OCI-LY7 (cell line): Measurements from ENCODE around the gene MUC20. TPM values are rescaled to one million over a fixed set of nuclear protein-coding genes. Genes with fewer than 3 reads are reported as not detected.
A peak's percentile ranks its signal among the peaks of the same experiment; 100 is the strongest.
"Not testable (repeated sequence)": the region's sequence is repeated elsewhere in the genome, so short reads cannot be mapped to it uniquely, and the experiment has no call there.

Experiments
- BruUV-seq: library from RNA; stranded (reverse); fragments of 400-500 nt; replicated peaks from 2 replicates; lab custom pipeline; 2021; lab: Mats Ljungman, UMichigan
- CTCF ChIA-PET: fragments of 300-600 bp; sonication (Branson Sonifier 250); formaldehyde crosslinking; loops from one replicate; lab custom pipeline; 2022; ENCODE audit warnings: antibody characterized with exemption; ENCODE audit not compliant: unreplicated experiment; lab: Charles Lee
- POLR2A ChIA-PET: fragments of 300-600 bp; sonication (Branson Sonifier 250); formaldehyde crosslinking; loops from one replicate; lab custom pipeline; 2022; ENCODE audit warnings: antibody characterized with exemption; lab: Charles Lee
- DNase-seq: peaks from one replicate; pipeline ENCODE4 v3.0.0-alpha.2; 2015; ENCODE audit warnings: low spot score
- H2AFZ ChIP-seq: fragments of 200-600 bp; sonication (generic), shearing (Covaris generic); 2 replicates; pipeline ENCODE4 v1.6.1; 2014; ENCODE audit warnings: mild to moderate bottlenecking, antibody characterized with exemption, low read length, moderate library complexity
- H3K27ac ChIP-seq: fragments of 200-600 bp; sonication (generic); 2 replicates; pipeline ENCODE4 v1.5.1; 2014; ENCODE audit warnings: mixed run types, low read depth, mild to moderate bottlenecking, moderate library complexity, low read length, inconsistent platforms; ENCODE audit not compliant: poor library complexity, severe bottlenecking
- H3K36me3 ChIP-seq: fragments of 200-600 bp; sonication (generic); 2 replicates; pipeline ENCODE4 v1.6.1; 2014; ENCODE audit warnings: mild to moderate bottlenecking, antibody characterized with exemption, low read length, moderate library complexity, mixed read lengths; ENCODE audit not compliant: insufficient read depth
- H3K4me1 ChIP-seq: fragments of 200-600 bp; sonication (generic); 2 replicates; pipeline ENCODE4 v1.5.1; 2014; ENCODE audit warnings: mild to moderate bottlenecking, low read length; ENCODE audit not compliant: insufficient read depth, poor library complexity, severe bottlenecking
- H3K4me2 ChIP-seq: fragments of 200-600 bp; sonication (generic); 2 replicates; pipeline ENCODE4 v1.6.1; 2014; ENCODE audit warnings: mild to moderate bottlenecking, low read length
- H3K4me3 ChIP-seq: fragments of 200-600 bp; sonication (generic); 2 replicates; pipeline ENCODE4 v1.5.1; 2014; ENCODE audit warnings: mild to moderate bottlenecking, low read depth, low read length; ENCODE audit not compliant: poor library complexity, severe bottlenecking
- H3K79me2 ChIP-seq: fragments of 200-600 bp; sonication (generic); 2 replicates; pipeline ENCODE4 v1.6.1; 2016; ENCODE audit warnings: low read depth, mild to moderate bottlenecking, low read length, moderate library complexity, mixed read lengths; ENCODE audit not compliant: insufficient read depth
- H3K9me2 ChIP-seq: fragments of 200-600 bp; sonication (generic); 2 replicates; pipeline ENCODE4 v1.6.1; 2016; ENCODE audit warnings: mild to moderate bottlenecking, low read length, mixed read lengths; ENCODE audit not compliant: insufficient read depth
- H3K9me3 ChIP-seq: fragments of 200-600 bp; sonication (generic); 2 replicates; pipeline ENCODE4 v1.6.1; 2014; ENCODE audit warnings: mild to moderate bottlenecking, mixed run types, low read length, mixed read lengths
- H4K20me1 ChIP-seq: fragments of 200-600 bp; sonication (generic); 2 replicates; pipeline ENCODE4 v1.6.1; 2014; ENCODE audit warnings: mild to moderate bottlenecking, antibody characterized with exemption, low read length, moderate library complexity, mixed read lengths; ENCODE audit not compliant: insufficient read depth
- intact Hi-C: fragments of 100-400 bp; cut with micrococcal nuclease; formaldehyde crosslinking; loops from one replicate; pipeline ENCODE4 v1.10.0; 2022; ENCODE audit not compliant: unreplicated experiment
- total RNA-seq, 2 experiments: library from RNA; depleted of rRNA in 1 of 2; stranded (reverse); fragments of >200 nt in 1 of 2; shearing (Covaris generic) in 1 of 2; gene quantifications; 2 replicates each; pipeline ENCODE4 v1.2.3, GENCODE V29; 2014 to 2022

MUC20 gene
- total RNA-seq, 2 experiments from 2014 or later = 0.40 to 1.1 TPM

DNA sequence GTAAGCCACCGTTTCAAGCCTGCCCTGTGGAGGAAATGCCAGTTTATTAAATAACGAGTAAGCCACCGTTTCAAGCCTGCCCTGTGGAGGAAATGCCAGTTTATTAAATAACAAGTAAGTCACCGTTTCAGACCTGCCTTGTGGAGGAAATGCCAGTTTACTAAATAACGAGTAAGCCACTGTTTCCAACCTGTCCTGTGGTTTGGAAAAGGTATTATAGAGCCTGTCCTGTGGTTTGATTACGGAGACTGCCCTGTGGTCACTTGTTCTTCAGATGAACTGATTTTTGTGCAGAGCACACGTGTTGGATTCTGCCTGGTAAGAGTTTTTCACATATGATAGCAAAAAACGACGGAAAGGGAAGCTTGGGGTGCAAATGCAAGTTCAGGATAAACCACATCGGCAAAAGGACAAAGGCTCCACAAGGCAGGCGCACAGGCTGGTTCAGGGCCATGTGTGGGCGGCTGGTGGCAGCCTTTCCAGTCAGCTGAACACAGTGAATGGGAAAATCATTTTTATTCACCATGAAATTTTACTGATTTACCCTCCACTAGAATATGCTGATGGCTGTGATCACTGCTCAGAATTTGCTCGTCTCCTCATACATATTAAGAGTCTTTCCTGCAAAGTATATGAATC is 38.6 kb upstream of the MUC20 start:
- H3K4me2 ChIP-seq, CTCF ChIA-PET, H3K9me3 ChIP-seq, POLR2A ChIA-PET, DNase-seq, H2AFZ ChIP-seq, intact Hi-C loops, H3K27ac ChIP-seq, H4K20me1 ChIP-seq, H3K9me2 ChIP-seq, H3K79me2 ChIP-seq, BruUV-seq, H3K4me3 ChIP-seq: not testable (repeated sequence)
- Histone ChIP-seq H3K36me3 (peaks cover 28% of the 10 kb centered on the region), H3K4me1 (peaks cover 12% of the 10 kb centered on the region)

DNA sequence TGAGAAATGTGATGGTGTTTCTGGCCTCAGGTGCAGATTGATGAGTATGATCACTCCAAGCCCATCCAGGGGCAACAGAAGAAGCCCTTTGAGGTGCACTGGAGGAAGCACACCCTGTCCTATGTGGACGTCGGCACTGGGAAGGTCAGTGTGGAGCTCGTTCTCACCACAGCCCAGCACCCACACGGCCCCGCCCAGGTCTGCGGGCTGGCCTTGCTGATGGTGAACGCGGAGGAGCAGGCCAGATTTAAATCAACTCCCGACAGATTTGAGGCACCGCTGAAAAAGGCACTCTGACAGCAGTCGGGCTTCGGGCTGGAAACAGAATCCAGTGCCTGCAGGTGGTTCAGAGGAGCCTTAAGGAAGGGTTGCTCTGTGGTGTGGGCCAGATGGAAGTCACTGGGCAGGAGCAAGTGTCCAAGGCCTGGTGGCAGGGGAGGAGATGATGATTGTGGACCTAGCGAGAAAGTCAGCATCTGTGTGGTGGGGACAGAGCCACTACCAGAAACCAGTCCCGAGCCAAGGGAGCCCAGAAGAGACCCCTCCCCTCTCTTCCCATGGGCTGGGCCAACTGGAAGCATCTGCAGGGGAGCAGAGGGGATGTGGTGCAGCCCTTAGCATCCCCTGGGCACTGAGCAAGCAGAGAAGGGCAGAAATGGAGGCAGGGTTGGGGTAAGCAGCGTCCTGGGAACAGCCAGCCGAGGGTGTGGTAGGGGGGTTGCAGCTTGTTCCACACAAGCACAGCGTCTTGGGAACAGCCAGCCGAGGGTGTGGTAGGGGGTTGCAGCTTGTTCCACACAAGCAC is 36.9 kb upstream of the MUC20 start:
- peaks cover 12% of the 10 kb centered on the region for H3K4me1 ChIP-seq
- H2AFZ ChIP-seq, DNase-seq, intact Hi-C loops, H3K79me2 ChIP-seq, H4K20me1 ChIP-seq, BruUV-seq, H3K4me2 ChIP-seq, CTCF ChIA-PET, H3K9me2 ChIP-seq, H3K9me3 ChIP-seq, H3K4me3 ChIP-seq, POLR2A ChIA-PET, H3K27ac ChIP-seq: not testable (repeated sequence)
- peaks cover 24% of the 10 kb centered on the region for H3K36me3 ChIP-seq

- BruUV-seq, POLR2A ChIA-PET, H3K27ac ChIP-seq, H2AFZ ChIP-seq, H3K9me3 ChIP-seq, DNase-seq, CTCF ChIA-PET, H3K79me2 ChIP-seq, H4K20me1 ChIP-seq, H3K9me2 ChIP-seq, H3K4me3 ChIP-seq, H3K4me2 ChIP-seq: not testable (repeated sequence)
- H3K4me1 ChIP-seq = peaks cover 12% of the 10 kb centered on the region
- intact Hi-C loops = loop anchor here (5.0 kb wide), 1 partner anchor 278 kb away; no protein-coding TSS in a partner anchor
- H3K36me3 ChIP-seq = peaks cover 31% of the 10 kb centered on the region
These were observed 36.1 kb upstream of the MUC20 start for GRCh38 chr3:195684527-195685257.

- not testable (repeated sequence) for BruUV-seq, H3K4me2 ChIP-seq, H3K9me2 ChIP-seq, H4K20me1 ChIP-seq, H2AFZ ChIP-seq, H3K4me3 ChIP-seq, H3K79me2 ChIP-seq, H3K9me3 ChIP-seq, H3K27ac ChIP-seq, DNase-seq
- Histone ChIP-seq H3K36me3 (peaks cover 29% of the 10 kb centered on the region), H3K4me1 (peaks cover 12% of the 10 kb centered on the region)
- ChIA-PET POLR2A (interaction anchor here (0.6 kb wide), 3 partner anchors 42 to 320 kb away, joined by 3 to 5 read pairs (median 4); no protein-coding TSS in a partner anchor), CTCF (interaction anchor here (0.6 kb wide), 1 partner anchor 480 kb away, joined by 3 read pairs; no protein-coding TSS in a partner anchor)
- intact Hi-C loops = loop anchor here (5.0 kb wide), 1 partner anchor 276 kb away; no protein-coding TSS in a partner anchor
These were observed 34.1 kb upstream of the MUC20 start for GRCh38 chr3:195686537-195687208.

DNA sequence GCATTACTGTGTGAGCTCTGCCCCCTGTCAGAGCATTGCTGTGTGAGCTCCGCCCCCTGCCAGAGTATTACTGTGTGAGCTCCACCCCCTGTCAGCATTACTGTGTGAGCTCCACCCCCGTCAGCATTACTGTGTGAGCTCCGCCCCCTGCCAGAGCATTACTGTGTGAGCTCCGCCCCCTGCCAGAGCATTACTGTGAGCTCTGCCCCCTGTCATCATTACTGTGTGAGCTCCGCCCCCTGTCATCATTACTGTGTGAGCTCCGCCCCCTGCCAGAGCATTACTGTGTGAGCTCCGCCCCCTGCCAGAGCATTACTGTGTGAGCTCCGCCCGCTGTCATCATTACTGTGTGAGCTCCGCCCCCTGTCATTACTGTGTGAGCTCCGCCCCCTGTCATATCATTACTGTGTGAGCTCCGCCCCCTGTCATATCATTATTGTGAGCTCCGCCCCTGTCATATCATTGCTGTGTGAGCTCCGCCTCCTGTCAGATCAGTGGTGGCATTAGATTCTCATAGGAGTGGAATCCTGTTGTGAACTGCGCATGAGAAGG is 33.5 kb upstream of the MUC20 start:
- ChIA-PET CTCF (interaction anchor here (0.6 kb wide), 1 partner anchor 479 kb away, joined by 3 read pairs; no protein-coding TSS in a partner anchor), POLR2A (interaction anchor here (0.6 kb wide), 3 partner anchors 41 to 319 kb away, joined by 3 to 5 read pairs (median 4); no protein-coding TSS in a partner anchor)
- not testable (repeated sequence) for BruUV-seq, H3K79me2 ChIP-seq, H3K9me2 ChIP-seq, H2AFZ ChIP-seq, H3K9me3 ChIP-seq, H4K20me1 ChIP-seq, H3K4me2 ChIP-seq, H3K27ac ChIP-seq, H3K4me3 ChIP-seq
- H3K4me1 ChIP-seq = peaks cover 12% of the 10 kb centered on the region
- peaks cover 32% of the 10 kb centered on the region for H3K36me3 ChIP-seq
- intact Hi-C loops = loop anchor here (5.0 kb wide), 1 partner anchor 275 kb away; no protein-coding TSS in a partner anchor
- DNase-seq = peak; percentile 65
